ENCODE data around the gene THTPA.

DNA sequence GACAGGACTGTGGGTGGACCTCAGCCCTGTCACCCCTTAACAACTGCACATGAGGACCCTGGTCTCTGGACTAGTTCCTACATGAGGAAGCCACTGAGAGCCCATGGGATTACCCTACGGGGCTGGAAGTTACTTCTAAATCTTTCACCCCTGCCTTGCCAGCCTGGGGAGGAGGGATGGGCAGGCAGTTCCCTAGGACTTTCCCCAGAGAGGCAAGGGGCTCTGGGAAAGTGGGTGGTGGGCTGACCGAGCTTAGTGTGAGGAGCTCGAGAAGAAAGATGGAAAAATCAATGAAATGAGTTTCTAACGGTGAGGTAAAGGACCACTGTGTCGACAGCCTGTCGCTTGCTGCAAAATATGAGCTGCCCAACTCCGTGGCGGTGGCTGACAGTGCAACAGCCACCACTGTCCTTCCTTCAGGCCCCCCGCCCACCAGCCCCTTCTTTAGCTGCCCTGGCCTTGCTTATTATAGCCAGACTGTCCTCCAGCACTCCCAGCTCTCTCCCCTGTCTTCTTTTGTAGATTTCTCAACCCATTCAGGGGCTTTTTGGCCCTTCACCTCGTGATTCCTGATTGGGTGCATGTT is 9.5 kb upstream of the THTPA start:
- no peak for TF ChIP-seq CTCF (IDR thresholded peaks at IDR 0.05 in 8 of 11, conservative IDR thresholded peaks at IDR 0.05 in 3 of 11)
- TF ChIP-seq POLR2A (IDR thresholded peaks at IDR 0.05): no peak
- TF ChIP-seq POLR2AphosphoS5 (IDR thresholded peaks at IDR 0.05): no peak

Data from spleen (tissue), 7 donors.